ENCODE measurements around the gene SLC43A1.
A peak's percentile ranks its signal among the peaks of the same experiment; 100 is the strongest.

SLC43A1 gene

DNA sequence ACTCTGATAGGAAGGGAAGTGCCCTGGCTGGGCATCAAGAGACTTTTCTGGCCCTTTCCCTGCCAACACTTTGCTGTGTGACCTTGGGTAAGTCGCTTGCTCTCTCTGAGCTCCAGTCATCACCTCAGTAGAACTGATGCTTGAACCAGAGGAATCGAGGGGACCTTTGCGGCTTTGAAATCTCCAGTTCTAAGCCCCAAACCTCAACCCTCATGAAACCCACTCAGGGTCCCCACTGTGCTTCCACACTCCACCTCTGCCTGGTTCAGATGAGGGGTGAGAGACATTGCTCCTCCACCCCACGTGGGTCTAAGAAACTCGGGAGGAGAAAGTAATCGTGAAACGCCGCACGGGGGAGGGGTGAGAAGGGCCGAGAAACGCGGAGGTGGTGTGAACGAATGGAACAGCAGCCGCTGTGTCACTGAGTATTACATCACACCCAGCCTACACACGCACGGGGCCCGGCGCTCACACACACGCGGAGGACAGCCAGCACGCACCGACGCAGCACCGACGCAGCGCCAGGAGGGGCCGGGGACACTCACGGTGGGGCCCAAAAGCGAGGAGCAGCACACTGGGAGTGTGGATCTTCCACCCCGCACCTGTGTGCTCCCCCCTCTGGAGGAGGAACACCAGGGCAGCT is 50.8 kb downstream of the SLC43A1 start:
- DNase-seq (ENCODE audit: low read depth) = peak; percentile 57
- TF ChIP-seq, protein P1, sequence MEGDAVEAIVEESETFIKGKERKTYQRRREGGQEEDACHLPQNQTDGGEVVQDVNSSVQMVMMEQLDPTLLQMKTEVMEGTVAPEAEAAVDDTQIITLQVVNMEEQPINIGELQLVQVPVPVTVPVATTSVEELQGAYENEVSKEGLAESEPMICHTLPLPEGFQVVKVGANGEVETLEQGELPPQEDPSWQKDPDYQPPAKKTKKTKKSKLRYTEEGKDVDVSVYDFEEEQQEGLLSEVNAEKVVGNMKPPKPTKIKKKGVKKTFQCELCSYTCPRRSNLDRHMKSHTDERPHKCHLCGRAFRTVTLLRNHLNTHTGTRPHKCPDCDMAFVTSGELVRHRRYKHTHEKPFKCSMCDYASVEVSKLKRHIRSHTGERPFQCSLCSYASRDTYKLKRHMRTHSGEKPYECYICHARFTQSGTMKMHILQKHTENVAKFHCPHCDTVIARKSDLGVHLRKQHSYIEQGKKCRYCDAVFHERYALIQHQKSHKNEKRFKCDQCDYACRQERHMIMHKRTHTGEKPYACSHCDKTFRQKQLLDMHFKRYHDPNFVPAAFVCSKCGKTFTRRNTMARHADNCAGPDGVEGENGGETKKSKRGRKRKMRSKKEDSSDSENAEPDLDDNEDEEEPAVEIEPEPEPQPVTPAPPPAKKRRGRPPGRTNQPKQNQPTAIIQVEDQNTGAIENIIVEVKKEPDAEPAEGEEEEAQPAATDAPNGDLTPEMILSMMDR (conservative IDR thresholded peaks at IDR 0.05; ENCODE audit: control insufficient read depth, insufficient read depth, low read depth, low read length) = no peak
- H3K4me3 ChIP-seq (ENCODE audit: control insufficient read depth, low read depth, low read length) = no peak overlapping the region

DNA sequence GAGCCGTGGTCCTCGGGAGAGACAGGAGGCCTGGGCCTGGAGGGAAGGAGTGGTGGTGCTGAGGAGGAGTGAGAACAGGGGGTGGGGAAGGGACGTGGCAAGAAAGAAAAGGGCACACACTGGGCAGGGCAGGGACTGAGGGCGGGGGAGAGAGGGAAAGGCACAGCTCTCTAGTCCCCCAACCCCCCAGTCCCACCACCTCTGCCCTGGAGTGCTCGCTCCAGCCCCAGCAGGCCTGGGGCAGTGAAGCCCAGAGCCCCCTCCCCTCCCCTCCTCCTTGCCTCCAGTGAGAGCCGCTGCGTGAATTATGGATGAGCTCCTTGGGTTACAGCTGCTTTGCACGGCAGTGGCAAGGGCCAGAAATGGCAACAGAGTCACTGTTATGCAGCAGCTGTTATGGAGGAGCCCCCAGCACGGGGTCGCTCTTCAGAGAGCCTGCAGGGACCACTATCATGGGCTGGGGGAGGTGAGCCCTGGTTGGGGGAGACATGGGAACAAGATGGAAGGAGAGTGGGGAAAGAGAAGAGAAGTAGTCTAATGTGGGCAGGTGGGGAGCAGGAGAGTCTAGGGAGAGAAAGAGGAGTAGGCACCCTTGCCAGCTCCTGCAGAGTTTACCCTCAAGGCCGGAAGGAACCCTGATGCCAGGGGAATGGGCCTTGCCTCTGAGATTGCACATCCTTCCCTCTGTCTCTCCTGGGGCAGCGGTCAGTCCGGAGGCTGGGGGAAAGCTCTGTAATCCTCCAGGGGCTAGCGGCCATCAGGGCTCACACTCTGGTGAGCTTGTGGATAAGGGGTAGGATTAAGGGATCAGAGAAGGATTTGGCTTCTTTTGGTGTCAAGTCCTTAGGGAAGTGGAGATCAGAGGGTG is 51.6 kb downstream of the SLC43A1 start:
- no peak for DNase-seq (ENCODE audit: low read depth)
- H3K4me3 ChIP-seq (ENCODE audit: control insufficient read depth, low read depth, low read length) = no peak overlapping the region
- TF ChIP-seq, protein P1 (conservative IDR thresholded peaks at IDR 0.05; ENCODE audit: control insufficient read depth, insufficient read depth, low read depth, low read length) = no peak

DNA sequence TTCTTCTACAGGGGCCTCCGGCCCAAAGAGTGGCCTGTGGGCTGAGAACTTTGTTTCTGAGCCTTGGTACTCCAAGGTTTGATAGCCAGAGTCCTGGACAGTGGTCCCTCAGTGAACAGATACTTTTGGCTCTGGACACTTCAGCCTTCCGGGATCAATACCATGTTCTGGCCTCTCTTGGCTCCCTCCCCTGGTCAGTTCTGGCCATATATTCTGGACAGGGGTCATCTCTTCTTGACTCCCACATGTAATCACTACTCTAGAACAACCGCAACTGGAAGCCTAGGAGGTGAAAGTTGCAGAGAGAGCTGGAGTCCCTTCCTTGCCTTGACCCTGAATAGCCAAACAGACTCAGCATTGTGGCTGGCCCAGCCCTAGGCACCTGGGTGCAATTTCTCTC is 52.9 kb downstream of the SLC43A1 start:
- no peak overlapping the region for H3K4me3 ChIP-seq (ENCODE audit: control insufficient read depth, low read depth, low read length)
- DNase-seq (ENCODE audit: low read depth) = no peak
- TF ChIP-seq, protein P1 (conservative IDR thresholded peaks at IDR 0.05; ENCODE audit: control insufficient read depth, insufficient read depth, low read depth, low read length) = no peak

DNA sequence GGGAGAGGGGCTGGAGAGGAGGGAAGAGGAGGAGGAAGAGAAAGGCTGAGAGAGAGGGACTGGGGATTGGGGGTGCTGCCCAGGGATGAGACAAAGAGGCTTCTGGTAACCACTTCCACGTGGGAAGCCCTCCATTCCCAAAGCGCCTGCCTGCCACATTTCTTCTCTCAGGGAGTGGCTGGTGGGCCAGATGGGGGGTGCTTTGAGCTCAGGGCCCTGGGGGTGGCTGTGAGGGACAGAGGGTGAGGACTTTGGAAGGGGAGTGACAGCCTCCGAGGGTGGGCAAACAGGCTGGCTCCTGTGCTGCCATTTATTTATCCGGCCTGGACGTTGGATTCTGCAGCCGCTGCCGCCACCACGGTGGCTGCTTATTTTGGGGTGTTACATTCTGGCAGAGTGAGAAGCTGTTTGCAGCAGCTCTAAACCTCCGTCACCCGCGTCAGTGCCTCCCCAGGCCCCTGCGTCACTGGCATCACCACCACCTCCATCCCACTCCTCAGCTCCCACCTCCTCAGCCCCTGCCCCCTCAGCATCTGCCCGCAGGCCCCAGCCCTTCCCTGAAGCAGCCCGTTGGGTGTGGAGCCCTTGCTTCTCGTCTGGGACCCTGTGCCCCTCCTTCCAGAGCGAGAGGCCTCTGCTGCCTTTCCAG is 53.5 kb downstream of the SLC43A1 start:
- no peak overlapping the region for H3K4me3 ChIP-seq (ENCODE audit: control insufficient read depth, low read depth, low read length)
- TF ChIP-seq, protein P1 (conservative IDR thresholded peaks at IDR 0.05; ENCODE audit: control insufficient read depth, insufficient read depth, low read depth, low read length) = no peak
- no peak for DNase-seq (ENCODE audit: low read depth)

DNA sequence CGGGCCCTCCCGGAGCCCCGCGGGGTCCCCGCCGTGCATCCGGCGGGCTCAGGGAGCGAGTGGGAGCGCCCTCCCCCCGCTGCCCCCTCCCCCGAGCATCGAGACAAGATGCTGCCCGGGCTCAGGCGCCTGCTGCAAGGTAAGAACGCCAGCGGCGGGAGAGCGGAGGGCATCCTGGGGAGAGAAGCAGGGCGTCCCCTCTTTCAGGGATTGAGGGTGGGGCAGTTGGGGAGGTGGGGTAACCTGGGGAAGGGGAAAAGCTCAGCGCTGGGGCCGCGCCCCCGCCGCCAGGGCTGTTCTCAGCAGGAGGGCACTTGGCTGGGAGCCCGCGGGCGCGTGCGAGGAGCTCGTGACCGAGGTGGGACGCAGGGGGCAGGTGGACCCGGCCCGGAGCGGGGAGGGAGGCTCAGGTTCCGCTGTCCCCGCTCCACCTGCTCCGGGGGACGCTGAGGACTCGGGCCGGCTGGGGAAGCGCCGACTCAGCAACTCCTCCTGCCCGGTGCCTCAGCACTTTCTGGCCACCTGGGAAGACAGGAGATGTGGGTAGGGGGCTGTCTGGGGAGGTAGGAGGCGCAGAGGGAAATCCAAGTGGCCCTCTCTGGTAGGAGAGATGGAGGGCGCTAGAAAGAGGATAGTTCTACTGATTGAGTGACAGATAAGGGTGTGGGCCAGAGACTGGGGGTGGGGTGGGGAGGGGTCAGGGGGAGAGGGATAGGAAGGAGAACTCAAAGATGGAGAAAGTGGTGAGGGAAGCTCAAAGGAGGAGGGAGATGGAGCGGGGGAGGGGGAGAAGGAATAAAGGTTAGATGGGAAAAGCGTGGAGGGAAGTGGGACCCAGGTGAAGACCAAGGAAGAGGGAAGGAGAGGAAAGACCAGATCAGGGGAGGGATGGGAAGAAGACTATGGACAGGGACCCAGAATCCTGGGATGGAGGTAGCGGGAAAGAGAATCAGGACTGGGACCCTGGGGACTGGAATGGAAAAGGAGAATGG is 54.4 kb downstream of the SLC43A1 start:
- TF ChIP-seq, protein P1 (conservative IDR thresholded peaks at IDR 0.05; ENCODE audit: control insufficient read depth, insufficient read depth, low read depth, low read length) = no peak
- peak overlapping the region; percentile 27 for H3K4me3 ChIP-seq (ENCODE audit: control insufficient read depth, low read depth, low read length)
- no peak for DNase-seq (ENCODE audit: low read depth)
